Activated naive CD4-positive, alpha-beta T cell treated with anti-CD3 and anti-CD28 coated beads, Interleukin-2, amount 10 ng/mL, durations not matched to agents 7 days and 5 days (primary cell): ENCODE measurements around the gene ADGRV1.

ENCODE experiments used
- CTCF ChIA-PET: fragments of 350-600 bp; sonication (Branson Sonifier 250); formaldehyde crosslinking; loops from one replicate; lab custom pipeline; 2021; ENCODE audit warnings: antibody characterized with exemption; lab: Charles Lee
- DNase-seq: peaks from one replicate; pipeline ENCODE4 v3.0.0-alpha.2; 2020
- H3K27ac Mint-ChIP-seq: one replicate; pipeline ENCODE4 v1.8.0; 2021; ENCODE audit warnings: mild to moderate bottlenecking, moderate library complexity, mixed read lengths
- H3K27me3 Mint-ChIP-seq: one replicate; pipeline ENCODE4 v1.8.0; 2021; ENCODE audit warnings: mild to moderate bottlenecking, mixed read lengths
- H3K36me3 Mint-ChIP-seq: one replicate; pipeline ENCODE4 v1.8.0; 2021; ENCODE audit warnings: mixed read lengths
- H3K4me1 Mint-ChIP-seq: one replicate; pipeline ENCODE4 v1.8.0; 2021; ENCODE audit warnings: mixed read lengths
- H3K4me3 Mint-ChIP-seq: one replicate; pipeline ENCODE4 v1.8.0; 2021; ENCODE audit warnings: mild to moderate bottlenecking, moderate library complexity, mixed read lengths
- H3K9me3 Mint-ChIP-seq: one replicate; pipeline ENCODE4 v1.8.0; 2021; ENCODE audit warnings: mixed read lengths

The ADGRV1 gene

DNA sequence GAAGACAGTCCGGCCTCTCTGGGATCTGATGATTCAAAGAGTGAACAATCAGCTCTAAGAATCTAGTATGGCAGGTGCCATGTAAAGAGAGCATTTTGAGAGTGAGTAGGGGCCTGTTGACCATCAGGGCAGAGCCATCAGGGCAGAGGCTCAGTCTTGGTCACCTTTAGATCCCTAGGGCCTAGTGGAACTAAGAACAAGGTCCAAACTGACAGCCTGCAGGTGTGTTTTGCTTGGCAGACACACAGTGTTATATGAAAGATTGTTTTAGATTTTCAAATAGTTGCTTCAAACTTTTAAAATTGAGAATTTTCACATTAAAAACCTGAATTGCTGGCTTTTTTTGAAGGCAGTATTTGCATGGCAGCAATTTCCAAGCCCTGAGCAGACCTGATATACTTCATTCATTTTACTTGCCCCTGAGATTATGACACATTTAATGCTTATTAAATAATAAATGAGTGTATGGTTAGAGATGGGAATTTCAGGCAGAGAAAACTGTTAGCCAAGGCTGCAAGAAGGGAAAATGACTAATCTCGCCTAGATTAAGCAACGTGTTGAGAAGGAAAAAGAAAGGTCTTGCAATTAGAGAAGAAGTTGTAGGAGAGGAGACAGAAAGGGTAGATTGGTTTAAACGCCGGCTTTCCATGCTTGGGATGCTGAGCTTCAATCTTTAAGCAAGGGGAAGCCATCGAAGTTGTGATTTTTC lies 544.9 kb downstream of the ADGRV1 start:
- H3K36me3 Mint-ChIP-seq, result no peaks in the 10 kb centered on the region
- CTCF ChIA-PET, result interaction anchor here (0.6 to 4.6 kb wide), 6 partner anchors 103 to 316 kb away, joined by 3 to 35 read pairs (median 4); no protein-coding TSS in a partner anchor
- H3K4me1 Mint-ChIP-seq, result no peaks in the 10 kb centered on the region
- peaks cover 19% of the 10 kb centered on the region for H3K27me3 Mint-ChIP-seq
- no peaks in the 10 kb centered on the region for H3K9me3 Mint-ChIP-seq
- no peak overlapping the region for H3K4me3 Mint-ChIP-seq
- H3K27ac Mint-ChIP-seq, result no peak overlapping the region
- no peak for DNase-seq

DNA sequence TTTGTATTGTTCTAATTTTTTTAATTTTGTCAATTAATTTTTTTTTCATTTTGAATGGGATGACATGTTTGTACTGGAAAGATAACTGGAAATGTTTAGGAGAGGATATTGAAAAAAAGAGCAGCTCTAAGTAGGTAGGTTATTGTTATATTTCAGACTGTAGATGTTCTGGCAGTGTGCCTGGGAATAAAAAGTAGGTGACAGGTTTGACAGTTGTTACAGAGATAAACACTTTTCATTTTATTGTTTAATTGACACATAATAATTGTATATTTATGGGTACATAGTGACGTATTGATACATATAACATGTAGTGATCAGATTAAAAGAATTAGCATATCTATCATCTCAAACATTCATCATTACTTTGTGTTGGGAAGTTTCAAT lies 545.5 kb downstream of the ADGRV1 start:
- no peak for DNase-seq
- CTCF ChIA-PET, result interaction anchor here (1.1 to 4.6 kb wide), 5 partner anchors 103 to 316 kb away, joined by 3 to 35 read pairs (median 5); no protein-coding TSS in a partner anchor
- no peak overlapping the region for H3K27ac Mint-ChIP-seq
- no peak overlapping the region for H3K4me3 Mint-ChIP-seq
- no peaks in the 10 kb centered on the region for H3K9me3 Mint-ChIP-seq
- no peaks in the 10 kb centered on the region for H3K36me3 Mint-ChIP-seq
- no peaks in the 10 kb centered on the region for H3K4me1 Mint-ChIP-seq
- H3K27me3 Mint-ChIP-seq, result peaks cover 18% of the 10 kb centered on the region

DNA sequence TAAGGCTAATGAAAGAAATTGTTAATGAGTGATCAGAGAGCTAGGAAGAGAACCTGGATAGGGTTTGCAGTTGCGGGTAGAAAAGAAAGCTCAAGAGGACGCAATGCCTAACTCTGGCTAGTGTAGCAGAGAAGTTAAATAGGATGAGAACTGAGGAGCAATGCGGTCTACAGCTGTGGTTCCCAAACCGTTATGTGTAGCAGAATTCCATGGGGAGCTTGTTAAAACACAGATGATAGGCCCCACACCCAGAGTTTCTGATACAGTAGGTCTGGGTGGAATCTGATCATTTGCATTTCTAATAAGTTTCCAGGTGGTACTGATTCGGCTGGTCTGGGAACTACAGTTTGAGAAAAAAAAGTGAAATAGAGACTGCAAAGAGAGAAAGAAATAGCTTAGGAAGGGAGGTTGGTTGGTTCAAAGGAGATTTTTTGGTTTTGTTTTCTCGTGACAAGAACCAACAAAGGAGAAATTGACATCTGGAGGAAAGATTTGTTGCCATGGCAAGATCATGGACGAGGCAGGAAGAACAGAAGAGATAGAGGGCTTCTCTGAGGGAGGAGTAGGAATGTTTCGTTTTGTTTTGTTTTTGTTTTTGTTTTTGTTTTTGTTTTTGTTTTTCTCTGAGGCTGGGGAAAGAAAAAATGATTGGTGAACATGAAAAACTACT lies 548.4 kb downstream of the ADGRV1 start:
- peaks cover 9% of the 10 kb centered on the region for H3K27me3 Mint-ChIP-seq
- no peaks in the 10 kb centered on the region for H3K36me3 Mint-ChIP-seq
- H3K4me1 Mint-ChIP-seq, result no peaks in the 10 kb centered on the region
- H3K27ac Mint-ChIP-seq, result no peak overlapping the region
- no peak overlapping the region for H3K4me3 Mint-ChIP-seq
- no peak for DNase-seq
- no peaks in the 10 kb centered on the region for H3K9me3 Mint-ChIP-seq
- CTCF ChIA-PET, result interaction anchor here (0.7 to 2.1 kb wide), 3 partner anchors 112 to 280 kb away, joined by 4 to 8 read pairs (median 6); no protein-coding TSS in a partner anchor

DNA sequence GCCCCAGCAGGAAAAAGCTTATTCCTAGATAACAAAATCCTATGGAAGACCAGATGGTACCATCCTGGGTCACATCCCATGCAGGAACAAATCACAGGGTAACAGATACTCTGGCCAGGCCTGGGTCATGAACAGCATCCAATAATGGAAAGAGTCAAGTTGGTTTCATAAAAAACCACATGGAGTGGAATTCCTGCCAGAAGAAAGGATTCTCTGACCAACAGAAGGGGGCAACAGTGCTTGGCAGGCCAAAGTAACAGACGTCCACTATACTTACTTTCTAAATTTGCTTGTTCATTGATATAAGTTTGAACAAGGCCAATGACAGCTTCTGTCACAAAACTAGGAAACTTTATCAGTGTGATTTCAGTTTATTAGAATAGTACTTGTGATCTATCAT lies 551.0 kb downstream of the ADGRV1 start:
- no peak overlapping the region for H3K27ac Mint-ChIP-seq
- no peaks in the 10 kb centered on the region for H3K9me3 Mint-ChIP-seq
- H3K27me3 Mint-ChIP-seq, result peaks cover 14% of the 10 kb centered on the region
- no peak overlapping the region for H3K4me3 Mint-ChIP-seq
- CTCF ChIA-PET, result no interaction called here
- peaks cover 2% of the 10 kb centered on the region for H3K4me1 Mint-ChIP-seq
- no peaks in the 10 kb centered on the region for H3K36me3 Mint-ChIP-seq
- DNase-seq, result no peak

DNA sequence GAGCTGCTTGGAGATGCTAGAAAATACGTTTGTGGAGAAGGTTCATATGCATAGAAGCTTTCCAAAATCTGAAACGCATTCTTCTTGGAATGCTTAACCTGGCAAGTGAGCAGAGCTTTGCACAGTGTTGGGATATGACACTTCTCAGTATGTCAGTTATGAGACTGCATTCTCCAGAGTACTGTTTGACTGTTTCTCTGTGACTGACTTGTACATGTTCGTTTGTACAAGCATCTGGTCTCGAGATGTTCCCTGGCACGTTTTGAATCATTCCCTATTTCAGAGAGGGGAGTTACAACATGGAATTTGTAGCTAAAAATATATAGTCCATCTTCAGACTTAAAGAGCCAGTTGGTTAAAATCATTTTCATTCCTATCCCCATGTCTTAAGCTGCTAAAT lies 552.1 kb downstream of the ADGRV1 start:
- no peaks in the 10 kb centered on the region for H3K36me3 Mint-ChIP-seq
- DNase-seq, result no peak
- peaks cover 16% of the 10 kb centered on the region for H3K27me3 Mint-ChIP-seq
- no peaks in the 10 kb centered on the region for H3K9me3 Mint-ChIP-seq
- peaks cover 7% of the 10 kb centered on the region for H3K4me1 Mint-ChIP-seq
- CTCF ChIA-PET, result no interaction called here
- no peak overlapping the region for H3K27ac Mint-ChIP-seq
- H3K4me3 Mint-ChIP-seq, result no peak overlapping the region

DNA sequence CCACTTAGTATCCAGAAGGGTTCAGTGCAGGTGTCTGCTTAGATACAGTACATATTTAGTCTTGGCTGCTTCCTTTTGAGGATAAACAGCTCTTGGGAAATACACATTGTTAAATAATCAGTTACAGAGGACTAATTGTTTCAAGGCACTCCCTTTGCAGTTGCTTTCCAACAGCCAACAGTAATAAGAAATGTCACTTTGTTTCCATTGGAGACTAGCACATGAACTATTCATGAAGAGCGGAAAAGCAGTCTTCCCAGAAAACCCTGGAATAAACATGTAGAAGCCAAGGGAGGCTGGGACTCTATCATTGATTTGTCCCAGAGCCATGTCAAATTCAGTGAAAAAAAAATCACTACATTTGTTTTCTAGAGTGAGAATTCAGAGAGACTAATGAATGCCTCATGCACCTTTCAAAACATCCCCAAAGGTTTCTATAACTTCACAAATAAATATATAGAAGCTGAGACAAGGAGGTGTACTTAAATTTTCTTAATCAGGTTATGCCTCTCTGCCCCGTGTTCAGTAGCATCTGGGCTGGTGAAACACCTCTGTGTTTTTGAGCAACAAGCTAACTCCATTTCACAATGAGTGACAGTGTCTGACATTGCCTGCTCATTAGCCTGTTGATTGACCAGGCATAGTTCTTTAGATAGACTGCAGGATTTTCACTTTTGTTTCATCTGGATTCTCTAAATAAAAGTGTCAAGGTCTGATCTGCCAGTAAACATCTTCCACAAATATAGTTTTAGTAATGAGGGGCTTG lies 553.1 kb downstream of the ADGRV1 start:
- Mint-ChIP-seq H3K27ac (no peak overlapping the region), H3K27me3 (peaks cover 16% of the 10 kb centered on the region), H3K36me3 (no peaks in the 10 kb centered on the region), H3K4me3 (no peak overlapping the region), H3K9me3 (no peaks in the 10 kb centered on the region), H3K4me1 (peaks cover 7% of the 10 kb centered on the region)
- DNase-seq, result no peak
- CTCF ChIA-PET, result no interaction called here

DNA sequence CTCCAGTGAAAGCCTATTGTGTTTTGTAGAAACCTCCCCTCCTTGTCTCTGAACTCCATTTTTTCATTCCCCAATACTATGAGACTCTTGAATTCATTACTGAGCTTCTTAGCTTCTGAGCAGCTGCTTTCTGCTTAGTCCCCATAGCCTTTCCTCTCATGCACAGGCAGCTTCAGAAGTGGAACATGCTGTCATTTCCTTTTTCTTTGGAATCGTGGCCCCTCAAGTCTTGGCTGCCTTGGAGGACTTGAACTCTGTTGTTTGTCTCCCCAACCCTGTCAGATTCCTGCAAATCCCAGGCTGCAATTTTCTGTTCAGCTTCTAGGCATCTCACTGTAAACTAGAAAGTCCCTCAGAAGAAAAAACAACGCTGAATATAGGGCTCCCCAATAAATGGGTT lies 556.1 kb downstream of the ADGRV1 start:
- no peak overlapping the region for H3K27ac Mint-ChIP-seq
- CTCF ChIA-PET, result no interaction called here
- no peak for DNase-seq
- no peaks in the 10 kb centered on the region for H3K36me3 Mint-ChIP-seq
- peaks cover 7% of the 10 kb centered on the region for H3K4me1 Mint-ChIP-seq
- peaks cover 7% of the 10 kb centered on the region for H3K27me3 Mint-ChIP-seq
- no peaks in the 10 kb centered on the region for H3K9me3 Mint-ChIP-seq
- no peak overlapping the region for H3K4me3 Mint-ChIP-seq

DNA sequence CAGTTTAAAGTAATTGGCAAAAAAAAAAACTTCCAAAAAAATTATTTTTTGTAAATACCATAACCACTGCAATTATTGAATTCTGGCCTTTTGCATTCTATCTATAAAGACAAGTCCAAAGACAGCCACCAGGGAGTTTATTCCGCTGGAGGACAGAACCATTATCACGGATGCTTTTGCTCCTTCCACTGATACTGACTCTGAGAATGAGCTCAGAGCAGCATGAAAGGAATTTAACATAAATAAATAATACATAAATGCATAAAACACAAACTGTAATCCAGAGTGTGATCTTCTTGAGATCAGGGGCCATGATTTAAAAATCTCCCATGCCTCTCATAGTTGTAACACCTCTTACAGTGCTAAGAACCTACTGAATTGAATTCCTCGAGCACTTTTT lies 559.8 kb downstream of the ADGRV1 start:
- no peaks in the 10 kb centered on the region for H3K9me3 Mint-ChIP-seq
- H3K4me1 Mint-ChIP-seq, result peaks cover 7% of the 10 kb centered on the region
- H3K4me3 Mint-ChIP-seq, result no peak overlapping the region
- no peak for DNase-seq
- H3K27ac Mint-ChIP-seq, result no peak overlapping the region
- peaks cover 11% of the 10 kb centered on the region for H3K27me3 Mint-ChIP-seq
- CTCF ChIA-PET, result no interaction called here
- no peaks in the 10 kb centered on the region for H3K36me3 Mint-ChIP-seq

DNA sequence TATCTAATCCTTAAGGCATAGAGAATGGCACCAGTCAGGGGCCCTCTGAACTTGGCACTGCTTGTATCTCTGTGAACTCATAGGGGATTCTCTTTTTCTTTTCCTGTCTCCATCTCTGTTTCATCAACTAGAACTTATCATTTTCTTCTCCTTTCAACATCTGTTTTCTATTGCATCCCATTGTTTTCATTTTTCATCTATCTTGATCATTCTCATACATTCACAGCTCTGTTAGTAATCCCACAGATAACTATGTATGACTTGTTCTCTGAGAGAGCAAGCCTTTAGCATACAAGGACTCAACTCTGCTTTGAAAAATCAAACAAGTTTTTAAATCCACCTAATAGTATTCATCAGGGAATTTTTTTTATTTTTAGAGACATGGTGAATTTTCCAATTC lies 560.2 kb downstream of the ADGRV1 start:
- no peaks in the 10 kb centered on the region for H3K9me3 Mint-ChIP-seq
- H3K27me3 Mint-ChIP-seq, result peaks cover 8% of the 10 kb centered on the region
- DNase-seq, result no peak
- no peak overlapping the region for H3K4me3 Mint-ChIP-seq
- CTCF ChIA-PET, result interaction anchor here (2.2 kb wide), 1 partner anchor 266 kb away, joined by 4 read pairs; no protein-coding TSS in a partner anchor
- H3K27ac Mint-ChIP-seq, result no peak overlapping the region
- no peaks in the 10 kb centered on the region for H3K36me3 Mint-ChIP-seq
- peaks cover 7% of the 10 kb centered on the region for H3K4me1 Mint-ChIP-seq

DNA sequence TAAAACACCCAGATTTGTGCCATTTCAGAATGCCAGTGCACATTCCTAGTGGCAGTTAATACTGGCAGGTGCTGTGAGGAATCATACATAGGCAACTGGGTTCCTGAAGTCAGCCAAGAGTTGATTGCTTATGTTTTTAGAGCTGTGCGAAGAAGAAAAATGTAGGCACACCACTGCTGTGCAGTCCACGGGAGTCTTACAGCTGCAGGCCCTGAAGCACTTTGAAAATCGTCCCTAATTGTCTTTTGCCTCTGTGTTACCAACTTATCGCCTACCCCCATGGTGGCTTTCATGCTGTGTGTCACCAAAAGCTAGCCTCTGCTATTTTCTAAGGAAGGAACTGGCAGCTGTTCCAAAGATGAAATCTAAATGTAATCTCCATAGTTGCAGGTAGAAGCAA lies 560.6 kb downstream of the ADGRV1 start:
- CTCF ChIA-PET, result interaction anchor here (2.2 kb wide), 1 partner anchor 266 kb away, joined by 4 read pairs; no protein-coding TSS in a partner anchor

DNA sequence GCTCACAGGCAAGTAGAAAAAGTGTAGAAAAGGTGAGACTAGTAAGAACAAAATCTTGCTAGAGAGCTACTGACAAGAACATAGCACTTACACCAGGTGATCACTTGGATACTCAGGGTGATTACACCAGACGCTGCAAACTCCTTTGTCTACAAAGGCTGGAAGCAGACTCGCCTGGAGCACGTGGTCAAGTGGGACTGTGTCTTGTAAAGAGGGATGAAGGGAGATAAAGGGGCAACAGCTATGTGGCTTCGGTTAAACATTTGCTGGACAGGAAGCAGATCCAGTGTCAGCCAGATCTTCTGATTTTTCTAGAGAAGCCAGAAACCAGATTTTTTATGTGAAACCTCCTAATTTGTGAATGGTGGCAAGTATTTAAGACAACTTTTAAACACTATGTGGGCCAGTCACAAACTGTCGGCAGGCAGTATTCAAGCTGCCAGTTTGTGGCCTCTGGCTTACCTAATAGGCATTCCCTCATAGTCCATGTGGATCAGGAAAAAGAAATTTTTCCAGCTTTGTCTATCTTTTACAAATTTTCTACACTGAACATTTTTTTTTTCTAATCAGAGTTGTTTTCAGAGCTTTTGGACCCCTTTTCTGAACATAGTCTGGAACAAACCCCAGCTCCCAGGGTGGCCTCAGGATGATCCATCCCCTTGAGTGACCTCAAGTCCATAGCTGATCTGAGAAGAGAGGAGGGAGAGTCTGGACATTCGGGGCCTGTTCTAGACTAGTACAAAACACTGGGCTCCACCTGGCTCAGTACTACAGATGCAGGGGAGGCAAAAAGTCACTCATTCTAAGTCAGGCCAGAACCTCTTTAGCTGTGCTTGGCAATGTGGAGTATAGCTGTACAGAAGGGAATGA lies 561.6 kb downstream of the ADGRV1 start:
- Mint-ChIP-seq H3K36me3 (no peaks in the 10 kb centered on the region), H3K4me1 (no peaks in the 10 kb centered on the region)
- CTCF ChIA-PET, result interaction anchor here (2.2 kb wide), 1 partner anchor 265 kb away, joined by 4 read pairs; no protein-coding TSS in a partner anchor

More for the DNA sequence above, 560.6 kb downstream of the ADGRV1 start:
- H3K9me3 Mint-ChIP-seq, result no peaks in the 10 kb centered on the region
- H3K27ac Mint-ChIP-seq, result no peak overlapping the region
- H3K27me3 Mint-ChIP-seq, result peaks cover 7% of the 10 kb centered on the region
- H3K4me1 Mint-ChIP-seq, result peaks cover 7% of the 10 kb centered on the region
- no peaks in the 10 kb centered on the region for H3K36me3 Mint-ChIP-seq
- H3K4me3 Mint-ChIP-seq, result no peak overlapping the region
- no peak for DNase-seq

DNA sequence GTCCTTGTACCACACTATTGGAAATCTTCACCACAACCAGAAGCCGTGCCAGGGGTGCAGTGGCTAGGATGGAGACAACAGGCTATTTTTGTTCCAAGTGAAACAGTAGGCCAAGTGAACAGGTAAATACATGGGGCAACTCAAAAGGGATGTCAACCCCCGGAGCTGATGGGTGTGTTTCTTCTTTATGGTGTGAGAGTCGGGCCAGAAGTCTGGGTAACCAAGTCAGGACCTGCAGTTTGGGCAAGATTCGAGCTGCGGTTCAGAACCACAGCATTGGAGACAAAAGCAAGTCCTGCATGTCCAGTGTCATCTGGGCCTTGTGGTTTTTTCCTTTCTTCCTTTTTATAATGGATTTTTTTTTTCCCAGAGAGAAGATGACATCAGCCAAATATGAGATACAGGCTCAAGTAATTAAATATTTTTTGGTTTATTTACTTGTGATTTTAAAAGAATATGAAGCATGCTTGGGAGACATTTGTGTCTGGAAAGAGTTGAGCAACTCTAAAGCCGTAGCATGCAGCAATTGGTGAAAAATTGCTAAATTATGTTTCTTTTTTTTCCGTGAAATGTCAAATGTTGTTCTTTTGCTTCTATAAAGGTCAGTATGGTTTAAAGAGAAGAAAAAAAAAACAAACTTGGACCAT lies 562.9 kb downstream of the ADGRV1 start:
- peaks cover 4% of the 10 kb centered on the region for H3K27me3 Mint-ChIP-seq
- no peak for DNase-seq
- no peak overlapping the region for H3K4me3 Mint-ChIP-seq
- no peaks in the 10 kb centered on the region for H3K9me3 Mint-ChIP-seq
- no peaks in the 10 kb centered on the region for H3K4me1 Mint-ChIP-seq
- H3K27ac Mint-ChIP-seq, result no peak overlapping the region
- CTCF ChIA-PET, result no interaction called here
- no peaks in the 10 kb centered on the region for H3K36me3 Mint-ChIP-seq

More for the DNA sequence above, 561.6 kb downstream of the ADGRV1 start:
- peaks cover 4% of the 10 kb centered on the region for H3K27me3 Mint-ChIP-seq
- no peaks in the 10 kb centered on the region for H3K9me3 Mint-ChIP-seq
- no peak for DNase-seq
- H3K4me3 Mint-ChIP-seq, result no peak overlapping the region
- no peak overlapping the region for H3K27ac Mint-ChIP-seq

DNA sequence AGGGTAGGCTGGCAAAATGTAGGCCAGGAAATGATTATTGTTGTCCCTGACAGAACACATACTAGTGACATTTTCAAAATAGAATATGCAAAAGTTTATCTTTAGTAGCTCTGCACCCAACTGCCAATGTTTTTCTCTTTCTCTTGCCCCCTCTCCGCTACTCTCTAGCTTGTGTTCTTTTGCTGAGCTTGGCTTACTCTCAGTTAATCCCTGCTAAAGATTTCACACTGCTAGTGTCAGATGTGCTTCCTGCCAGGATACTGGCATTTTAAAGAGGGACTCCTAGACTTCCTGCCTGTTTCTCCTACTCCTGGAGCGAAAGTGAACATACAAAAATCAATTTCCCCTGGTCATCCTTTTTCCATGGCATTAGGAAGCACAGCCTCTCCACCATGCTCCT lies 564.1 kb downstream of the ADGRV1 start:
- Mint-ChIP-seq H3K36me3 (no peaks in the 10 kb centered on the region), H3K27me3 (peaks cover 4% of the 10 kb centered on the region), H3K9me3 (no peaks in the 10 kb centered on the region), H3K4me1 (no peaks in the 10 kb centered on the region), H3K4me3 (no peak overlapping the region), H3K27ac (no peak overlapping the region)
- no peak for DNase-seq
- CTCF ChIA-PET, result no interaction called here
